Thyroid gland (tissue), 4 donors: Measurements from ENCODE around the gene TCF3.

ENCODE experiments used
- CTCF ChIP-seq, 6 experiments: fragments of 200-600 bp in 3 of 6; fragments of 450-650 bp in 3 of 6; sonication (generic) in 3 of 6; IDR thresholded peaks; one replicate each; pipeline ENCODE4 v1.5.1; 2016 to 2019; ENCODE audit warnings: antibody characterized with exemption in 6 of 6, mild to moderate bottlenecking in 2 of 6, inconsistent platforms in 1 of 6, moderate library complexity in 1 of 6
- POLR2A ChIP-seq, 2 donors: fragments of 450-650 bp; IDR thresholded peaks; one replicate each; pipeline ENCODE4 v1.6.1; 2017; ENCODE audit warnings: antibody characterized with exemption in 2 of 2, mild to moderate bottlenecking in 2 of 2, moderate library complexity in 1 of 2

DNA sequence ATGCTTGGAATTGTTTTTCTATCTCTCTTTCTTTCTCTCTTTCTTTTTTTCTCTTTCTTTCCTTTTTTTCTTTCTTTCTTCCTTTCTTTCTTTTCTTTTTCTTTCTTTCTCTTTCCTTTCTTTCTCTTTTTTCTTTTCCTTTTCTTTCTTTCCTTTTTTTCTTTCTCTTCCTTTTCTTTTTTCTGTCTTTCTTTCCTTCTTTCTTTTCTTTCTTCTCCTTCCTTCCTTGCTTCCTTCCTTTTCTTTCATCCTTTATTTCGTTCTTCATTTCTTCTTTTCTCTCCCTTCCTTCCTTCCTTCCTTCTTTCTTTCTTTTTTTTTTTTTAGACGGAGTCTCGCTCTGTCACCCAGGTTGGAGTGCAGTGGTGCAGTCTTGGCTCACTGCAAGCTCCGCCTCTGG lies 82.4 kb downstream of the TCF3 start:
- TF ChIP-seq CTCF (IDR thresholded peaks at IDR 0.05) (no peak), POLR2A (IDR thresholded peaks at IDR 0.05) (no peak)
